Activated CD8-positive, alpha-beta memory T cell treated with anti-CD3 and anti-CD28 coated beads, Interleukin-2, amount 50 U/mL, for 48 hours (primary cell): ENCODE data around the gene PAX5.
A peak's percentile ranks its signal among the peaks of the same experiment; 100 is the strongest.
"Not testable (repeated sequence)": the region's sequence is repeated elsewhere in the genome, so short reads cannot be mapped to it uniquely, and the experiment has no call there.

Experiments
- DNase-seq: peaks from one replicate; pipeline ENCODE4 v3.0.0-alpha.2; 2020

PAX5 gene

DNA sequence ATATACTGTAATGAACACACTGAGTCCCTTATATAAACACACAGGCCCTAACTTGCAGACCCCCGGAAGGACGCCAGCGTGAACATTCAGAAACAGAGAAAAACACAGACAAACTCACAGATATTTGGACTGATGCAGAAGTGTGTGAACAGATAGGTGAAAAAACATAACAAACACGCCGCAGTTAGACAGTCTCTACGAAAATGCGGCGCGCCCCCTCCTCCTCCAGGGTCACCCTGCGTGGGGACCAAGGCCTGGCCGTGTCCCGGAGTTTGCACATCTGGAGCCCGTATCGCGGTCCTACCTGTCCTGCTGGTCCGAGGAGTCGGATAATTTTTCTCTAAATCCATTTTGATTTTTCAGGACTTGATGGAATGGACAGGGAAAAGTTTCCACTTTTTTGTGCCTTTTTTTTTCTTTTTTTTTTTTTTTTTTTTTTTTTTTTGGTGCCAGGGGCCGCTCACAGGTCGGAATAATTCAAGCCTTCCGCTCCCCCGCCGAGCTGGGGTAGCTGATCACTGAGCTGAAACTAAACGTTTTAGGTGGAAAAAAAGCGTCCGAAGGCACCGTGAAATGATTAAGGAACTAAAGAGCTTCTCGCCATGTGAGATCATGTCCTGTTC, at the start of gene PAX5:
PAX5 (minus strand) TSS at position 587 of the 623 bp plus-strand sequence; CDS start at position 350, 237 bp downstream.
- no peak for DNase-seq

DNA sequence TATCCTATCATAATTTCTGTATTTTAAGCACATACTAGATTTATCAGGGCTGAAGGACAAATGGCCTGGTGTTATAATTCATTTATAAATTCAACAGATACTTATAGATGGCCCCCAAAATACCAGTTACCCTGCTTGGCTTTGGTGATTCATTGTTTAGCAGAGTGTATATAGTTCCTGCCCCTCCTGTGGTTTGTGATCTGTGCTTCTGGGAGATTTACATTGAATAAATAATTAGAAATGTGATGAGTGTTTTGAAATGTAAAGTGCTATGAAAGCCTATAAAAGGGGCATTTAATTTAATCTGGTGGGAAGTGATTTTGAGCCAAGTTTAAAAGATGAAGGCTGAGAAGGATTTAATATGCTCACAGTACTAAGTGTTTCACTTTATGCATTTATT, 49.6 kb upstream of the PAX5 start:
- no peak for DNase-seq

DNA sequence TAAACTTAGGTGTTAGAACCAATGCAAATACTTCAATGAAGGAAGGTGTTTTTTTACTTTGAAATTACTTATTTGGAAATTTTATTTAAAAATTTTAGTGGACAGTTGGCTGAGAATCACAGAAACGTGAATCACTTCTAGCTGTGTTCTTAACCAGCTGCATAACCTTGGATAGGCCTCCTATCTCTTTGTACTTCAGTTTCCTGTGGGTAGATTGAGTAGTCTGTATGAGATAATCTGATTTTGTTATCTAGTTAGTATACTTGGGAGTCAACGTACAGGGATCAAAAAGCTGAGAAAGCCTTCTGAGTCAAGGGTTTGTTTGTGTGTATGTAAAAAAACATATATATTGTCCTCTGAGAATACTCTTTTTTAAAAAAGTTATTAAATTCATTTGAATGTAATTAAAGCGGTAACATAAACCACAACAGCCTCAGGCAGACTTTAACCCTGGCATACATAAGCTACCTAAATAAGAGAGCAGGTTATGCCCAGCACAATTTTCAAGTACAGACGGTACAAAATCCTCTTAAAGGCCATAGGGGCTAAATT, 48.2 kb upstream of the PAX5 start:
- DNase-seq = no peak

- DNase-seq = not testable (repeated sequence)
These were observed 47.4 kb upstream of the PAX5 start for GRCh38 chr9:37081507-37081906.

DNA sequence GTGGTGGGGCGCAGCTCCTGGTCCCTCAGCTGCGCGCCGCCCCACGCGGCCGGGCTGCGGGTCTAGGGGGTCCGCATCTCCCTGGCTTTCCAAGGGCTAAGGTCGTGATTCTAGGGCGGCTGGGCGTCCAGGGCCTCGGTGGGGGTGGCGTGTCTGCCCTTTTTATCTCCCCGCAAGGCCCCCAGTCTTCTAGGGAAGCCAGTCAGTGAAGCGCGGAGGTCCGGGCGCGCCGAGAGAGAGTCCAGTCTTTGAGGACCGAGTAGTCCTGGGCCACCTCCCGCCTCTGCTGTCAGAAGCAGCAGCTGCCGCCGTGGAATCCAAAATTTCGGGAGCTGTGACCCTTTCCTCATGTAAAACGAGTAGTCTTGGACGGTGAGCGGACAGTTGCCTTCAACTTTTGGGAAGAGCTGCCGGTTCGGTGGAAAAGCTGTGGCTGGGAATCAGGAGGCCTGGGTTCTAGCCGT, 46.1 kb upstream of the PAX5 start:
- DNase-seq = not testable (repeated sequence)

GRCh38 chr9:37079370-37080164, 45.5 kb upstream of the PAX5 start:
- peak; percentile 92 for DNase-seq

GRCh38 chr9:37074790-37075189, 40.7 kb upstream of the PAX5 start:
- not testable (repeated sequence) for DNase-seq

DNA sequence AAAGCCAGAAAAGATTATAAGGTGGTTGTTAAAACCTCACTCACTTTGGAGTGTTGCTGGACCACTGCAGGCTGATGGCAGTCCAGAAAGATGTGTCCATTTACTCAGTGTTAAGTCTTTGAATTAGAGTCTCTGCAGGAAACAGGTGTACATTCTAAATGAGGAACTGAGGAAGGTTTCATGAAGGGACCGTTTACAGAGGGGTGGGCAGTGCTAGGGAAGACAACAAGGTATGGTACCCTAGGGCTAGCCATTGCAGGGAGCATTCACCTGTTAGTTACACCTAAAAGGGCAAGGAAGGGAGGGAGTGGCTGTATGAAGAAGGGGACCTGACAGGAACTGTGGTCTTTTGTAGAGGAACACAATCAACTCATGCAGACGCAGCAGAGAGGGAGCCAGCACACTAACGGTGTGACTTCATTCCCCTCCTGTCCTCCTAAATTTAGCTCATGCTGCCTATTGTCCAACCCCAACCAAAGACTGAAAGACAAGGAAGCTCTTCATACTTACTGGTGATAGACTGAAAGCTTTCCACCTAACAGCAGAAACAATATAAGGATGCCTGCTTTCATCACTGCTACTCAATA, 32.2 kb upstream of the PAX5 start:
- DNase-seq = no peak

DNA sequence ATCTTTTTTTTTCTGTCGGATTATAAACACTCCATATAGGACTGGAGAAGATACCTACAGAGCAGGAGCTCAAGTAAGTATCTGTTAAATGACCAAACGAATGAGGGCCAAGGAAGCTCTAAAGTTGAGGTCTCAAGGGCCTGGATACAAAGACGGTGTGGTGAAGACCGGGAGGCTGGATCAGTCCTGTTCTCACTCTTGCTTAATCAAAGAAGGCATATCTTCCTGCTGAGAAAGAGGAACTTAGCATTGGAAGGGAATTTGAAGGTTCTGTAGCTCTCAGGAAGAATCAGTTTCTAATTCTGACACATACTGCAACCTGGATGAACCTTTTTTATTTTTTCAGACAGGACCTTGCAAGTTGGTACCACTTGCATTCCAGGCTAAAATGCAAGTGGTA, 28.3 kb upstream of the PAX5 start:
- DNase-seq = no peak

DNA sequence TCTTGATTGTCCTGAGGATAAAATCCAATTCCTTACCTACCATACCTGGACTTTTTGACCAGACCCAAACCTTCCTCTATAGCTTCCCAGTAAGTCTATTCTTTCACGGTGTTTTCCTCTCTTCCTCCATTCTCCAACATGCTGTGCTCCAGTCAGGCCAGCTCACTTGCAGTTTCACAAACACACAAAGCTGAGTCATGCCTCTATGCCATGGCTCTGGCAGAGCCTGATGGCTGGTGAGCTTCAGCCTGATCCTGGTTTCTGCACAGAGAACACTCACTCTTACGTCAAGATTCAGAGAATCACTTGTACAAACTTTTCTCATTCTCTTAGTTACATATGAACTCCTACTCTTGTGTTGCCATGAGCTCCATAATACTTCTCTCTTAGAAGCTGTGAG, 27.7 kb upstream of the PAX5 start:
- DNase-seq = no peak

- DNase-seq = no peak
These were observed 26.8 kb upstream of the PAX5 start for GRCh38 chr9:37060833-37061232.

DNA sequence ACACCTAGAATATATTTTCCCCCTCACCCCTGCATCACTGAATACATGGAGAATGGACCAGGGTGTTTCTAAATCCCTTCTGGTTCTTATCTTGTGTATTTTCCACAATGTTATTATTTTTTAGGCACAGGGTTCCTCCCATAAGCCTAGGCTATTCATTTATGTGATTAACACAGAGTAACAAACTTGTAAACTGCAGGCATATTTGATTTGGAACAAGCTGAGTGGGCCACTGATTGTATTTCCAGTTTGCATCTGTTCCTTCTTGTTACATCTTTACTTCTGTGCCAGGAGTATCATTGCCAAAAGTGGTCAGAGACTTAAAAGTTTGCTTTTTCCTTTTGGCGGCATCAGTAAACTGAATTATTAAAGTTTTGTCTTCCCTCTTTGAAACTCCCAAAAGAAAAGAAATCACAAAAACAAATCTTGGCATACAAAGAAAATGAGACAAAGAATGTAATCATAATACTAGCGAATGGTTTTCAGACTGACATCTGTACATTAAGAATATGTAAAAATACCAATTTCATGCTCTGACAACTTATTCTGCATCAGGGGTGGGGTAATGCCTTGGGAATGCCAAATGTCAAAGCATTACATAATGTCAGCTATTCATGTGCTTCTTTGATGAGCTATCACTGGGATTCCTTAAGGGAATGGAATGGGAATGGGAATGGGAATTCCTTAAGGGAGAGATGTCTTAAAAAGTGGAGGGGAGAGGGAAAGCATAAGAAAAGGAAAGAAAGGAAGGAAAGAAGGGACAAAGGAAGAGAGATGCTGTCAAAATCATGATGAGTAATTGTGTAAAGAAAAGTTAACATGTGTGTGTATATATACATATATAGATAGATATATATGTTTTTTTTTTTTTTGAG, 22.2 kb upstream of the PAX5 start:
- DNase-seq = no peak

GRCh38 chr9:37054363-37054720, 20.3 kb upstream of the PAX5 start:
- DNase-seq = not testable (repeated sequence)

DNA sequence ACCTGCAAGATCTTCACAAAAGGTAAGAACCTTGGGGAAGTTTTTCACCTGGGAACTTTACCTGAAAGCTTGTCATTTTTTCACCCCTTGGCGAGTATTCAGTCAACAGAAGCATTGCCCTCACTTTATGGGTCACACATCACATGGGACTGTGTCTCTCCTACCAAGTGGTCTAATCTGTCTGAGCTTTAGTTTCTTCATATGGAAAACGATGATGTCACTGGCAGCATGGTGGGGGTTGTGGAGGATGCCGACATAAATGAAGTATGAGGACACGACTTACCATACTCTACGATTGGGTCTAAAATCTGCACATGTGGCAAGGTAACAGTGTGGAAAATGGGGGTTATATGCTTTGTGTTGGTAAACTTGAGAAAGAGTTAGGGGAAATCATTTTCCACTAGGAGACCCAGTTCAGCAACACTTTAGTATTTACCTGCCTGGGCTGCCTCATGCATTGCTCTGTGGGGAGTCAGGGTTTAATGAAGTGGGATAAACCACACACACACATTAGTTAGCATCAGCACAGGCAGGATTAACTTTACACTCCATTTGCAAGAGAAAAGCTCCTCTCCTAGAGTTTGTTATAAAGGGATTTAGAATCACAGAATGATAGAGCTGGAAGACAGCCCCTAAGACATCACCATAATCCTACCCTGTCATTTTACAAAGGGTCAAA, 19.8 kb upstream of the PAX5 start:
- DNase-seq = no peak

DNA sequence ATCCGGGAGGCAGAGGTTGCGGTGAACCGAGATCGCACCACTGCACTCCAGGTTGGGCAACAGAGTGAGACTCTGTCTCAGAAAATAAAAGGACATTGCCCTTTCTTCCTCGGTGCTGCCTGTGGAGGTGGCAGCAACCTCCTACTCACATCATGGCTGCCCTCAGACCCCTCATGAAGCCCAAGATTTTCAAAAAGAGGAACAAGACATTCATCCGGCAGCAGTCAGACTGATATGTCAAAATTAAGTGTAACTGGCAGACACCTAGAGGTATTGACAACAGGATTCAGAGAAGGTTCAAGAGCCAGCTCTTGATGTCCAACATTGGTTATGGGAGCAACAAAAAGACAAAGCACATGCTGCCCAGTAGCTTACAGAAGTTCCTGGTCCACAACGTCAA, 12.6 kb upstream of the PAX5 start:
- DNase-seq = no peak

DNA sequence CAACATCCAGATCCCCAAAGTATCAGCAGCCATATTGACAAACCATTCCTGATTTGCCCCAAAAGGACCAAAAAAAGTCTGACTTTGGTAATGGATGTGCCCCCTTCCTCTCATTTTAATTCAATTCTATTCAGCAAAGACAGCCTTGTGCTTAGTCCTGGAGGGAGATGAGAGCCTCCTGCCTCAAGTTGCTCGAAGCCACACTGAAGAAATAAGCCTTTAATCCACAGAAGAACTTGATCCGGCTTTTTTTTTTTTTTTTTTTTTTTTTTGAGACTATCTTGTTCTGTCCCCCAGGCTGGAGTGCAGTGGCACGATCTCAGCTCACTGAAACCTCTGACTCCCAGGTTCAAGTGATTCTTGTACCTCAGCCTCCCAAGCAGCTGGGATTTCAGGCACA, 8.4 kb upstream of the PAX5 start:
- DNase-seq = no peak

DNA sequence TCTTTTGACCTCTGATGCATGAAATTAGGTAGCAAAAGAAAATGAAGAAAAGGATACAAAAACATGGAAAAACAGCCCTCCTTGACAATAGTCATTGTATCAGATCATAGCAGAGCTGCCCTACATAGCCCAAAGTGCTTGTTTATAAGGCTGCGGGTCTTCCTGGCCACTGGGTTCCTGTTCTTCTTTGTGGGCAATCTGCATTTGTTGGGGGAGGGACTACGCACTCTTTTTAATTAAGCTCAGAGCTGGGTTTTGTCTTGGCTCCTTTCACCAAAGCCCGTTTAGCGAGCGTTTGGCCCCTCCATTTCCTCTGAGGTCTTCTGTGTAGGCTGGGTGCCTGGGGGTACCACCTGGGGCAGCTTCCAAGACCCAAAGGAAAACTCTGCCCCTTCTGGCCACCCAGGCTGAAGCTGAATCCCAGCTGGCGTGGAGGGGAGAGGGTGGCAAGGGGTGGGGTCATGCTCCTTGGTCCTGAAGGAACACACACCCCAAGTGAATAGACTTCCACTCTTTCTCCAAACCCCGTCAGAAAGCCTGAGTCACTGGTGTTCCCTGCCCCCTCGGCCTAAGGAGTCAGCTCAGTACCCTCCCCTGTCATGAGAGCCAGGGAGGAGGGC, 6.5 kb upstream of the PAX5 start:
- DNase-seq = no peak

- DNase-seq = no peak
These were observed 4.9 kb upstream of the PAX5 start for GRCh38 chr9:37038943-37039464.

DNA sequence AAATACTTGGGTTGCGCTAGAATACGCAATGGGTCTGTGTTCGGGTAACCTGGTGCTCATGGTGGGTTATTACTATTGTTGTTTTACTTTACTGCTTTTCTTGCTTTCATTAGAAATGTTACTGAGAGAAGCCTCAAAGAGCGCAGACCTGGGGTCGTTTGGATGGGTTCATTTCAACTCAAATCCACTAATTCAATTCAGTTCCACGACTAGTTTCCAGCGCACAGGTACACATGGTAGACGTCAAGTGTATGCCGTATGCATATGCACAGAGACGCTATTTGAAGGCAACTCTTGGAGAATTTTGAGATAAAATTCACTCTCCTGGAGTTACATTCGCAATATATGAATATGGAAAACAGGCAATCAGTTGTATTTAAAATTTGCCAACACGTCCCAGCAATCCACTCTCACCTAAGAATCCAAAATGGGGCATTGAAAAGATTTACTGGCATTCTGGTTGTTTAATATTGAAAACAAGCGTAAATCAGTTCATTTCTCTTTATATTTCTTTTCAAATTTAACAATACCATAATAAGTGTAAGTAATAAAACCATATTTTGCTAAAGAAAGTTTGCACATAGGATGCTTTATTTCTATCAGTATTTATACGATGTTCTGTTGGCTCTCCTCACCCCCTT, 4.4 kb upstream of the PAX5 start:
- DNase-seq = no peak

- DNase-seq = peak; percentile 68
These were observed 3.6 kb upstream of the PAX5 start for GRCh38 chr9:37037503-37038301.
